Occipital lobe (tissue), 2 donors: ENCODE data around the gene PMPCA. TPM values are rescaled to one million over a fixed set of nuclear protein-coding genes. Genes with fewer than 3 reads are reported as not detected.

ENCODE experiments used
- DNase-seq: peaks from one replicate; lab custom pipeline; 2025; lab: John Stamatoyannopoulos, UW
- total RNA-seq: library from RNA; depleted of rRNA; stranded (reverse); fragments of >200 nt; gene quantifications from one replicate; pipeline ENCODE4 v1.2.3, GENCODE V29; 2014

Gene PMPCA
- total RNA-seq, 1 donor from 2014 or later: 23.6 TPM

DNA sequence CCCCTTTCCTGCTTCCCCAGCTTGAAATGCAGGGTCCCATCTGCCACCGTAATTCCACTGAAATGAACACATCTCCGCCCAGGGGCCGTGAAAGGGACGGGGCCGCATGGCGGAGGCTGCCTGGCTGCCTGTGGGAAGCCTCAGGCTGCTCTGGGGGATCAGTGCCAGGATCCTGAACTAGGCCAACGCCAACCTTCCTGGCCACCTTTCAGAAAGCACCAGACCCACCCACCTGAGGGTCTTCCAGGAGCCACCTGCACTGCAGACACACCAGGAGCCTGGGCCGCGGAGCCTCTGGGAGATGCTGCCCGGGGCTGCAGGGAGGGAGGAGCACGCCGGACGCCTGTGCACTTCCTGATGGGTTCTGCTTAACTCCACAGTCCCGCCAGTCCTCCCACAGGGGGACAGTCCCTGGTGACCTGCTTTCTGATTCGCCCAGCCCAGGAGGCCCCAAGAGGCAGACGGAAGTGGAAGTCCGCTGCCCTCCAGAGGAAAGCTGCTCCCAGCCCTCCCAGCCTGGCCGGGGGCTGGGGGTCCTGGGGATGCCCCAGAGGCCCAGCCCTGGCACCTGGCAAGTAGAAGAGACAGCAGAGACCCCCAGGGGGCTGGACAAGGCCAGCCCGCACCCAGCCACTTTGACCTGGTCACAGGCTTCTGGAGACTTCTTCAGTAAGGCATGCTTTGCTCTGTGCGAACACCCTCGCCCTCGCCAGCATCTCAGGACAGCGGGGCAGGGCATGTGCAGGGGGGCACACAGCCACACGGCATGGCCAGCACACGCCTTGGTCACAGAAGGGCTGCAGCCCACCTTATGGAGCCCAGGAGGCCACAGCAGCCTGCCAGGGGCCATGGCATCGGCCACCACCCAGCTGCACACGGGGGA, 36.9 kb upstream of the PMPCA start, which contains the start of gene CARD9:
Gene CARD9 (minus strand): TSS at position 370 of the 883 bp plus-strand sequence. CDS start 1,591 bp downstream, outside the sequence.
- DNase-seq: peak; percentile 35

DNA sequence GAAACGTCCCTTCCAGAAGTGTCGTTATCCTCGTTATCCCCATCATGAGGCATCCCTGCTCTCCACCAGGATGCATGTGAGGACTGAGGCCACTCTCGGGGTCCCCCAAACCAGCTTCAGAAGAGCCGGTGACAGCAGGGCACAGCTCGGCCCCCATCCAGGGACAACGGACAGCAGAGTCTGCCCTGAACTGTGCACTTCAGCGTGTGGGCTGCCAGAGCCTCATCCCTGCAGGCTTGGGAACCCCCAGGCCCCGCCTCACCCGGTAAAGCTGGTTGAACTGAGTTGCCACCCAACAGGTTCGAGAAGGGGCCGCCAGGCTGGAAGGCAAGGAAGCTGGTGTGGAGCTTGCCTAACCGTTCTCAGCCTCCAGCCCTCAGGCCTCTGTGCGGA, 36.3 kb upstream of the PMPCA start:
- no peak for DNase-seq

DNA sequence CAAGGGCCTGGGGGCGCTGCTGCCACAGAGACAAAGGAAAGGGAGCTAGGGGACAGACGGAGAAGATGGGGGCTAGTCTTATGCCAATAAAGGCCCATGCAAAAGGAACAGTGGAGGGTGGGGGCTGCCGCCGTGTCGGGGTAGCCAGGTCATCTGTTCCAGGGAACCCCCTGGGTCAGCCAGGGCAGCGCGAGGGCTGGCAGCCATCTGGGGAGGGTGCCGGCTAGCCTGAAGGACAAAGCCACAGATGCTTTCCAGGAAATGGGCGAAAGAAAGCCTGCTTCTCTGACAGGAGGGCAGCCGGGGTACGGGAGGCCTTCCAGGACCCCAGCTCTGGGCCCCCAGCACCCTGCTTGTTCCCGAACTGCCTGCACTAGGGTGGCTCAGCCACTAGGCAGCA, 35.4 kb upstream of the PMPCA start:
- DNase-seq: no peak

DNA sequence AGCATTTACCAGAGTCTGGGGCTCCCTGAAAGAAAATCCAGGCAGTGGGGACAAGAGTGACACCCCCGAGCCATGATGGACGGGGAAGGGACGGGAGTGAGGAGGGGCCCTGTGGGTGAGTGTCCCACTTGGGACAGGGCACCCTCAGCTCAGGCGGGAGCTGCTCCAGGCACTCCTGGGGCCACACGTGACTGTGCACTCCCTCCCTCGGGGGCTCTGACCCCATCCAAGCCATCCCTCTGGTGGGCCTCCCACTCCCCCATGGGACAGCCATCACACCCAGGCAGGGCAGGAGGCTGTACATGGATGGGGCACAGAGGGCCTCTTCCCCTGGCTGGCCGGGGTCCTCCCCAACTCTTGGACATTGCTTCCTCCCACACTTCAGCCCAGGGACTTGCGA, 34.0 kb upstream of the PMPCA start:
- no peak for DNase-seq

DNA sequence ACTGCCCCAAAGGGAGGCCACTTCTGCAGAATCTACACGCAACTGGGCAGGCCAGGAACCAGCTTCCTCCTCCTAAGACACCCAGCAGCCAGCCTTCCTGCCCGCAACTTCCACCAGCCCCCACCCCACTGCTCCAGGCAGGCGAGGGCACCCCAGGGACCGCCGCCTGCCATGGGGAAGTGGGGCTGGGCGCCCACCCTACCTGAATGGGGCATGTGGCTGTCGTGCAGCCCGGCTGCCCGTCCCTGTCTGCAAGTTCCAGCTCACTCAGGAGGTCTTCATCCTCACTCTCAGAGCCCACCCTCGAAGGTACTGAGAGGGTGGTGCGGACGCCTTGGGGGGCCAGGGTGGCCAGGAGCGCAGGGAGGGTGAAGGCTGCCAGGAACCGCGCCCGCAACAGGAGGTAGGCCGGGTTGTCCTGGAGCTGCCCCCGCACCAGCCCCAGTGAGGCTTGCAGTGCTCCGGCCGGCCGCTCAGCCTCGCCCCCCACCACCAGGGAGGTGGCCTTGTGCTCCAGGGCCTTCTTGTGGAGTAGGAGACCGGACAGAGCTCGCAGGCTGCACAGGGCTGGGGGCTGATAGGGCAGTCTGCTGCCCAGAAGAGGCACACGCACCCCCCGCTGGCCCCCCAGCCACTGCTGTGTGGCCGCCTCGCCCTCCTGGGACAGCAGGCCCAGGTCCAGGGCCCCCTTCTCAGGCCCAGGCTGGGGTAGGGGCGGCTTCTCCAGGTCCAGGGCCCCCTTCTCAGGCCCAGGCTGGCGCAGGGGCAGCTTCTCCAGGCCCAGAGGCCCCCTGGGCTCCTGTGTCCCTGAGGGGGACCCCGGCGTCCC, 32.9 kb upstream of the PMPCA start:
- DNase-seq: no peak

DNA sequence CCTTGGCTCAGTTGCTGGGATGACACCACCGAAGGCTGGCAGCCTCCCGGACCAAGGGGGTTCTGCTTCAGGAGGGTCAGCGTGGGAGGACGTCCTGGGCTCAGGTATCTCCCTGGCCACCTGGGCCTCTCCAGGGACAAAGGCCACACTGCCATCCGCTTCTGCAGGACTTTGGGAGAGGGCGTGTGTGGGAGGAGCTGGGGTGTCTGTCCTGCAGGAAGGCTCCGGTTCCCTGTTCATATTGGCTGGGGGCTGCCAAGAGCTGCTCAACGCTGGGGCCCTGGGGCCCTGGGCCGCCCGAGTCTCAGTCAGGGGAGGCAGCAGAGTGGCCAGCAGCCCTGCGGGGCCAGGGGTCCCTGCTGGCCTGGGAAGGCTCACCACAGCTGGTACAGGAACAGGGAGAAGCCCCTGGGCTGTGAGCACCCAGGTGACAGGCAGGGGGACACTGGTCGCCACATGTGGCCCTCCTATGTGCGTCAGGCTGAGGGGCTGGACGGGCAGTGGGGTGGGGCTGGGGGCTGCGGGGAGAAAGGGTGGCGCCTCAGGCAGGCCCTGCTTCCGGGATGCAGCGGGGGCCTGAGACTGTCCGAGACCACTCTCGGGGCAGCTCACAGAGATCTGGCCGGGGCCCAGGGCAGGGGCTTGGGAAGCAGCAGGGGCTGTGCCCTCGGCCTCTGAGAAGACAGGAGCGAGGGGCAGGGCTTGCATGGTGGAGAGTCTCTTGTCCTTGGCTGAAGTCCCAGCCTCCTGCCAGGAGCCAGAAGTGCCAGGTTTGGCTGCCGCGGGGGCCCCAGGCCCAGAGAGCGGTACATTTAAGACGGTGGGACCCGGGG, 32.1 kb upstream of the PMPCA start:
- DNase-seq: no peak

DNA sequence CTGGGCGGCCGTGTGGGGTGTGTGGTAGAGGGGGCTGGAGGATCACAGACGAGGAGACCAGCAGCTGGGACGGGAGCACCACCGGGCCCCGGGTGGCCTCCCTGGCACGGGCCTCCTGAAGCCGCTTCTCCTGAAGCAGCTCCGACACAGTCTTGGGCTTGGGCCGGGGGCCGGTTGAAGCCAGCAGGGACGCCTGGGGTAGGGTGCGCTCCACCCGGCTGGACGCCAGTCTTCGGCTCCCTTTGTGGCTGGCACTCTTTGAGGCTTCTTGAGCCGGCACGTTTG, 31.5 kb upstream of the PMPCA start:
- no peak for DNase-seq

DNA sequence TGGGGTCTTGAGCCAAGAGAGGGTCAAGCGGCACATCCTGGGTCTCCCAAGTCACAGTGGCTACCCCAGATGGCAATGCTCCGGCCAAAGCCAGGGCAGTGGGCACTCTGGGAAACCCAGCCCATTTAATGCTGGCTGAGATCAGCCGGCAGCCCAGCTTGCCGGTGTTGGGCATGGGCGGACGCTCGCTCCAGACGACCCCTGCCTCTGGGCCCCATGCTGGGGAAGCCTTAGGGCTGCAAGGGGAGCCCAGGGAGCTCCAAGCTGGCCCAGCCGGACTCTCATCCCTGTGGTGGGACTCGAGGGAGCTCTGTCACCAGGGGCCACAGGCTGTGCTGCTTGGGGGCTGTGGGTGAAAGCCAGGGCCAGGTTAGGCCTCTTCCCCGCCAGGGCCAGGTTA, 31.1 kb upstream of the PMPCA start:
- DNase-seq: no peak

DNA sequence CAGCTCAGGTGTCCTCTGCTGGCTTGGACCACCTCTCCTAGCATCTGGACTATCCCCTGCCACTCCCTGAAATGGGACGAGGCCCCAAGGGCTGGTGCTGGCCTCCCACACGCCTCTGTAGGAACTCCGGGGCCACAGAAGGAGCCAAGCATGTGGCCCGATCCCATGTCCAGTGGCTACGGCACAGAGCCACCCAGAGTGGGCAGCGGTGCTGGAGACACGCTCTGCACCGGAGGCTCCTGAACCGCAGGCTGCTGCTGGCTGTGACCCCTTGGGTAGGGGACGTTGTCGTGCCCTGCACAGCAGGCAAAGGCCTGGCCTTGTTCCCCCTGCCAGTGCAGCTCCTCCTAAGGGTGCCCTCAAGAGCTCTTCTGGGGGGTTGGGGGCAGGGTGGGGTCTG, 30.6 kb upstream of the PMPCA start:
- DNase-seq: no peak

DNA sequence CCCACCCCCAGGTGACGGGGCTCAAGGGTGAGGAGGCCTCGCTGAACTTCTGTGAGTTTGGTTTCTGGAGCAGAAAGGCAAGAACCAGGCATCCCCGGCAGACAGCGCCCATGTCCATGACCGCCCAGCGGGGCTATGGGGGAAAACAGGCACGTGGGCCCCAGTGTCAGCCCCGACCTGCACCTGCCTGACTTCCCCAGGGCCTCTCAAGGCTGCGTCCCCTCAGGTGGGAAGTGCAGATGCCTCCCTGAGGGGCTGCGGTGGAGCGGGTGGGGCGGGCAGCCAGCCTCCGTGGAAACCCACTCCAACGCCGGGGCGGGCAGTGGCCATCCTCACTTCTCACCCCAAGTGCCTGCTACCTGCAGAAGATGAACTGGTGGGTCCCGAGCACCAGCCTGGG, 30.1 kb upstream of the PMPCA start:
- DNase-seq: no peak

DNA sequence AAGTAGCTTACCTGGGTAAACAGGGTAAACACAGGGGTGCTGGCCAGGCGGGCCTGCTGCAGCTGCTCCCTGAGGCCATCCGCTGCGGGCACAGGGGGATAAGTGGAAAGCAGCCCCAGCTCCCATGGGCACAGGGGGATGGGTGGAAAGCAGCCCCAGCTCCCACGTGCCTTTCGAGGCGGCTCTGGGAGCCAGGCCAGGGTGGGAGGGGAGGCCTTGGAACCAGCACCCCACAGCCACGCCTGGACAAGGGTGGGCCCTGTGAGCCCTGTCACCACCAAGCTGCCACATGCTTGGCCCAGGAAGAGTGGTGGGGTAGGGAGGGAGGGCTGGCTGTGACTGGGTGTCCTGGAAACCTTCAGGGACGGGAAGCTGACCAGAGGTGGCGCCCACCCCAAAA, 29.1 kb upstream of the PMPCA start:
- DNase-seq: no peak

DNA sequence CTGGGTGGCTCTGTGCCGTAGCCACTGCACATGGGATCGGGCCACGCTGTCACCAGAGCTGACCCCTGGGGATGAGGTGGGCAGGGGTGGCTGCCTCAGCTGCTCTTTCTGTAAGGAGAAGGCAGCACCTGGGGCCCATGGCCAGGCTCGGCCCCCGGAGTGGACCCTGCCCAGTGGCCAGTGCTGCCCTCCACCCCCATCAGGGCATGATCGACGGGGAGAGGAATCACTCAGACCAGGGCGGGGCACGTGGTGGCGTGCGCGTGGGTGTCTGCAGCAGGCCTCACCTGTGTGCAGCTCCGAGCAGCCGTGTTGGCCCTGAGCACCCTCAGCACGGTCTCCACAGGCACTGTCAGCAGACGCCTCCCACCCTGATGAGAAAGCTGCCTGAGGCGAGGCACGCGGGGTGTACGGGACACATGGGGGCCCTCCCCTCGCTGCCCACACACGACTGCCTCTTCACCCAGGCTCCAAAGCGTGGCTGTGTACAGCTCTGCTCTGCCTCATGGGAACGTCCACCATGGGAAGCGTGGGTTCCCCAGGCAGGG, 28.4 kb upstream of the PMPCA start:
- DNase-seq: no peak

DNA sequence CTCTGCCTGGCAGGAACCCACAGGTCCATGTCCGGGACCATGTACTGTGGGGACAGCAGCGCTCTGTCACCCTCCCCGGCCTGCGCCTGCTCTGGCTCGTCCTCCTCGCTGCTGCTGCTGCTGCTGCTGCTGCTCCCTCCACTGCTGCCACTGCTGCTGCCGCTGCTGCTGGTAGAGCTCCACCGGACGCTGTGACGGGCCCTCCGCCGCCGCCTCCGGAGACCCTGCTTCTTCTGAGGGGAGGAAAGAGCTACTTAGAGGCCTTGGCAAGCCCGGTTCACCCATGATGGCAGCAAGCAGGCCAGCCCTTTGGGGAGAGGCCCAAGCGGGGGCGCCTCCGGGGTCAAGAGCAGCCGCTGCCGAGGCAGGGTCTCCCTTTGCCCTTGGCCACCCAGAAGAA, 27.0 kb upstream of the PMPCA start:
- DNase-seq: no peak

DNA sequence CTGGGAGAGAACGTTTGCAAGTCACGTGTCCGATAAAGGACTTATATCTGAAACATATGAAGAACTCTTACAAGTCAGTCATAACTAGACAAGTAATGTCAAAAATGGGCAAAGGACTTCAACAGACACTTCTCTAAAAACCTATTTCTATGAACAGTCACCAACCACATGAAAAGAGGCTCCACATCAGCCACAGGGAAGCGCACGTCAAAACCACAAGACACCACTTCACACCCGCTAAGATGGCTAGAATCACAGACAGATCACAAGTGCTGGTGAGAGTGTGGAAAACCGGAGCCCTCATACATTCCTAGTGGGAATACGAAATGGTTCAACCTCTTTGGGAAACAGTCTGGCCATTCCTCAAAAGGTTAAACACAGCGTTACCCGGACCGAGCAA, 25.4 kb upstream of the PMPCA start:
- no peak for DNase-seq

DNA sequence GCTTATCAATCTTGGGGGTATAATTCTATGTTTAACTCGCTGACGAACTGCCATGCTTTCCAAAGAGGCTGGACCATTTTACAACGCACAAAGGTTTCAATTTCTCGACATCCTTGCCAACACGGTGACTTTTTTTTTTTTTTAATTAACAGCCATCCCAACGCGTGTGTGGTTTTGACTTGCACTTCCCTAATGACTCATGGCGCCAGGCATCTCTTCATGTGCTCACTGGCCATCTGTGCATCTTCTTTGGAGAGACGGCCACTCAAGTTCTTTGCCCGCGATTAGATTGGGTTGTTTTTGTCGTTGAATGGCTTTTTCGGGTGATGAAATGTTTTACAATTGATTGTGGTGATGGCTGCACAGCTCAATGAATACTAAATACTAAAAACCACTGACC, 24.4 kb upstream of the PMPCA start:
- no peak for DNase-seq

DNA sequence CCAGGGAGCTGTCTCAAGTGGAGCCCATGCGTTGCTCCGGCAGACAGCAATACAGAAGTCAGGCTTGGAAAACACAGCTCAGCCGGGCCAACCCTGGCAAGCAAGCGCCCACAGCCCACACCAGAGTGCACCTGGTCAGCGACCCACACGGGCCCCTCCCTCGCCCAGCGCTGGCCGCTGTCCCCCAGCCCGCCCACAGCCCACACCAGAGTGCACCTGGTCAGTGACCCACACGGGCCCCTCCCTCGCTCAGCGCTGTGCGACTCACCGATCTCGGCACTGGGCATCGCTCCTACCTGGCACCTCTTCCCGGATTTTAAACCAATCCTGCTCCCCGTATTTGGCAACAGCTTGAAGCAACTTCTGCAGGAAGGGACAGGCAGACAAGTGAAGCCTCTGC, 23.2 kb upstream of the PMPCA start:
- DNase-seq: no peak

DNA sequence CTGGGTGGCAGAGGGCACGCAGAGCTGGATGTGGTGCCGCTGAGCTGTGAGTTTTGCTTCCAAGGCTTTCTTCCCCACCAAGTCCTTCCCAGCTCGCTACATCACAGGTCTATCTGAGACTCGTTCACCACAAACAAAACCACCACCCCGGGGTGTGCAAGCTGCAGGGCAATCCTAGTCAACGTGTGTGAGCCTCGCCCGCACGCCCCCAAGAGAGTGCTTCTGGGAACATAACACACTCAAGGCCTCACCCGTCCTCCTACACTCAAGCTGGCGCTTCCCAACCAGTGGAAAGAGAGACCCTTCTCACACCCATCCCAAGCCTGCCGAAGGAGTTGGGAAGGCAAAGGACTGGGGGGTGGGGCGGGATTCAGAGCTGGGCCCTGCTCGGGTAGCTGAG, 21.1 kb upstream of the PMPCA start:
- no peak for DNase-seq

DNA sequence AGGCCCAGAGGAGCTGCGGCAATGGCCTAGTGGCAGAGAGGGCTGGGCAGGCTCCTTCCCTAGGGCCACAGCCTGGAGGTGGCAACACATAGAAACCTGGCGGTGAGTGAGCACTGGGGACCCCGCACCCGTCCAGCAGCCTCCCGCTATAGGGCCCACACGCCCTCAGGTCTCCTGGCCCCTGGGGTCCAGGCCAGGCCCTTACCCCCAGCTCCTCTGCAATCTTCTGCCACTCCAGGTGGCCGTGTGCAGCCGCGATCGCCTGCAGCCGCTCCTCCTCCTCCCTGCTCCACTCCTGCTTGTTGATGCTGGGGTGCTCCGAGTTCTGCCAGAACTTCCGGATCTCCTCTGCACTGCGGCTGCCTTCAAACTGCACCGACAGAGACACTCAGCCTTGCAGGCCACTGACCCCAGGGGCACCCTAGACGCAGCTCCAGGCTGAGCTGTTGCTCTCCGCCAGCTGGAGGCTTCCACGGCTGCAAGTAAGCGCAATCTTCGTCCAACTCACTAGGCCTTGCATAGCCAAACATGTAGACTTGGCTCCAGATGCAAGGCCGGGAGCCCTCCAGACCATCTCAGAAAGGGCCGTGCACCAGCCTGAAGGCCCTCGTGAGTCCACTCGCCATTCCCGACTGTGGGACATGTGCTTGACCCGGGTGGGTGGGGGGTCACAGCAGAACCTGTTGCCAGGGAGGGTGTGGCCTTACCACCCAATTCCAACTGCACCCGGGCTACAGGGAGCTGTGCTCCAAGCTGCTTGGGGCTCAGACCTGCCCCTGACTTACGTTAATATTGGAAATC, 18.5 kb upstream of the PMPCA start:
- DNase-seq: no peak

DNA sequence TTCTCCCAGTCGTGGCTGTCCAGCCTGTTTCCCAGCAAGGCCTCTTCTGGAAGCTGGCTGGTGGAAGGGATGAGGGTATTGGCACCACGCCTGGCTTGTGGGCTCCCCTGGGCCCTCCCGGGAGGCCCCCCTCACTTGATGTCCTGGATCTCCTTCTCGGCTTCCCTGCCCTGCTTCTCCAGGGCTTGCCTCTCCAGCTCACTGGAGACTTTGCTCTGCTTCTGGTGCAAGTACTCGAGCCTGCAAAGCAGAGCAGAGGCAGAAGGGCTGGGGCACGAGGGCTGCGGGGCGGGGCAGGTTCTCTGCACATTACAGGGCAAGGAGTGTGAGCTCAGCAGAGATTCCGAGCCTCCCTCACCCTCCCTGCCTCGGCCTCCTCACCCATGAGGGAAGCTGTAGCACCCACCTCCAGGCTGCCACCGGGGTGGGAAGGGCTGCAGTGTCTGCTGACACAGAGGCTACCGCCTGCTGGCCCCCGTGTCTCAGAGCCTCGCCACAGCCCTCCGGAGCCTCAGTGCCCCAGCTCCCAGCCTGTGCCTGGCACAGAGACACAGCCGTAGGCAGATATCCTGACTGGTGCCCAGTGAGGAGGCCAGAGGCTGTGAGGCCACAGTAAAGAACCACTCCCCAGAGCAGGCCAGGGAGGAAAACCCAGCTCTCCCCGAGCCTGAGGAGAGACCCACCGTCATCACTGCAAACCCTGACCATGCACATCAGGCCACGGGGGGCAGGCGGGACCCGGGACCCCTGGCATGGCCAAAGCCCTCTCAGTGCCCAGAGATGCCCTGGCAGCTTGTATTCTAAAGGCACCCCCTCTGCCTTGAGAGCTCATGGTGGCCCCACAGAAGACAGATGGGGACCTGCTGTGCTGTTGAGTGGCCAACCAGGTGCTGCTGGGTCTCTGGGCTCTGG, 17.7 kb upstream of the PMPCA start:
- no peak for DNase-seq

DNA sequence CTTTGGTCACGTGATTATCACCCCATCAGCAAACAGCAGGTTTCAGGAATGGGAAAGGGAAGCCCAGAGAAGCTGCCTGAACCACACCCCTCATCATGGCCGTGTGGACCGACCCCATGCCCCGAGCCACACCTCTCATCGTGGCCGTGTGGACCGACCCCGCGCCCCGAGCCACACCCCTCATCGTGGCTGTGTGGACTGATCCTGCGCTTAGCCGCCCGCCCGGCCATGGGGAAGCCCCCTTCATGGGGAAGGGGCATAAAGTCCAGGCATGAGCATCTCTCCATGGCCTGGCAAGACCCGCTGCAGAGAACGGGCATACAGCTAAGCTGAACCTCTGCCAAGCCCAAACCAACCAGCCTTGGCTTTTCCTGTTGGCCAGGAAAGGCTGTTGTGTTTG, 16.9 kb upstream of the PMPCA start:
- DNase-seq: no peak
